PC-9 (cell line): ENCODE measurements around the gene OSBPL2. TPM values are rescaled to one million over a fixed set of nuclear protein-coding genes. Genes with fewer than 3 reads are reported as not detected.

Experiments
- BruUV-seq: library from RNA; stranded (reverse); fragments of 400-500 nt; replicated peaks from 2 replicates; lab custom pipeline; 2021; lab: Mats Ljungman, UMichigan
- CTCF ChIA-PET: fragments of 300-600 bp; sonication (Branson Sonifier 250); formaldehyde crosslinking; loops from one replicate; lab custom pipeline; 2022; ENCODE audit warnings: antibody characterized with exemption; lab: Charles Lee
- POLR2A ChIA-PET: fragments of 300-600 bp; sonication (Branson Sonifier 250); formaldehyde crosslinking; loops from one replicate; lab custom pipeline; 2022; ENCODE audit warnings: antibody characterized with exemption; ENCODE audit not compliant: unreplicated experiment; lab: Charles Lee
- DNase-seq, 2 experiments: peaks; one replicate each; pipeline versions ENCODE4 v3.0.0 to v3.0.0-alpha.2; 2015 to 2022; ENCODE audit warnings: mixed read lengths in 1 of 2
- H2AFZ ChIP-seq: fragments of 200-600 bp; sonication (generic); 2 replicates; pipeline ENCODE4 v1.8.1; 2017; ENCODE audit warnings: antibody characterized with exemption
- H3F3A ChIP-seq: fragments of 200-600 bp; sonication (generic); 2 replicates; pipeline ENCODE4 v1.8.1; 2017; ENCODE audit warnings: antibody characterized with exemption, mild to moderate bottlenecking, low read depth; ENCODE audit not compliant: insufficient read depth
- H3K27ac ChIP-seq: fragments of 200-600 bp; sonication (generic); 2 replicates; pipeline ENCODE4 v1.6.1; 2016; ENCODE audit warnings: mixed run types
- H3K27me3 ChIP-seq: fragments of 200-600 bp; sonication (generic); 2 replicates; pipeline ENCODE4 v1.6.1; 2016; ENCODE audit warnings: low read depth, mixed run types; ENCODE audit not compliant: insufficient read depth
- H3K36me3 ChIP-seq: fragments of 200-600 bp; sonication (generic); 2 replicates; pipeline ENCODE4 v1.6.1; 2016; ENCODE audit warnings: low read depth, mixed run types
- H3K4me1 ChIP-seq: fragments of 200-600 bp; sonication (generic); replicated peaks from 2 replicates; pipeline ENCODE4 v1.6.1; 2016; ENCODE audit warnings: mixed run types; ENCODE audit not compliant: insufficient read depth
- H3K4me2 ChIP-seq: fragments of 200-600 bp; sonication (generic); 2 replicates; pipeline ENCODE4 v1.6.1; 2017; ENCODE audit warnings: mixed run types
- H3K4me3 ChIP-seq: fragments of 200-600 bp; sonication (generic); 2 replicates; pipeline ENCODE4 v1.6.1; 2016; ENCODE audit warnings: mixed run types
- H3K79me2 ChIP-seq: fragments of 200-600 bp; sonication (generic); 2 replicates; pipeline ENCODE4 v1.6.1; 2017; ENCODE audit warnings: low read depth, mixed run types
- H3K9me2 ChIP-seq: fragments of 200-600 bp; sonication (generic); 2 replicates; pipeline ENCODE4 v1.8.1; 2017; ENCODE audit warnings: mild to moderate bottlenecking; ENCODE audit not compliant: insufficient read depth
- H3K9me3 ChIP-seq: fragments of 200-600 bp; sonication (generic); 2 replicates; pipeline ENCODE4 v1.8.1; 2016; ENCODE audit warnings: low read depth; ENCODE audit not compliant: insufficient read depth
- H4K20me1 ChIP-seq: fragments of 200-600 bp; sonication (generic); 2 replicates; pipeline ENCODE4 v1.8.1; 2017; ENCODE audit not compliant: insufficient read depth
- EZH2 ChIP-seq: fragments of 200-600 bp; sonication (generic); IDR thresholded peaks from 2 replicates; pipeline ENCODE4 v1.8.0; 2017; ENCODE audit warnings: antibody characterized with exemption, low read depth
- intact Hi-C: fragments of 100-400 bp; cut with micrococcal nuclease; formaldehyde crosslinking; loops from one replicate; pipeline ENCODE4 v1.10.0; 2022; ENCODE audit not compliant: unreplicated experiment
- total RNA-seq: library from RNA; stranded (reverse); gene quantifications from 2 replicates; pipeline ENCODE4 v1.2.3, GENCODE V29; 2021
- TF ChIP-seq, protein P1 (sequence below): fragments of 200-600 bp; sonication (generic); conservative IDR thresholded peaks from 2 replicates; pipeline ENCODE4 v1.6.1; 2017; ENCODE audit warnings: mixed run types, antibody characterized with exemption, mild to moderate bottlenecking, moderate library complexity

The OSBPL2 gene
- total RNA-seq, 1 experiment from 2014 or later, result 84.8 TPM

DNA sequence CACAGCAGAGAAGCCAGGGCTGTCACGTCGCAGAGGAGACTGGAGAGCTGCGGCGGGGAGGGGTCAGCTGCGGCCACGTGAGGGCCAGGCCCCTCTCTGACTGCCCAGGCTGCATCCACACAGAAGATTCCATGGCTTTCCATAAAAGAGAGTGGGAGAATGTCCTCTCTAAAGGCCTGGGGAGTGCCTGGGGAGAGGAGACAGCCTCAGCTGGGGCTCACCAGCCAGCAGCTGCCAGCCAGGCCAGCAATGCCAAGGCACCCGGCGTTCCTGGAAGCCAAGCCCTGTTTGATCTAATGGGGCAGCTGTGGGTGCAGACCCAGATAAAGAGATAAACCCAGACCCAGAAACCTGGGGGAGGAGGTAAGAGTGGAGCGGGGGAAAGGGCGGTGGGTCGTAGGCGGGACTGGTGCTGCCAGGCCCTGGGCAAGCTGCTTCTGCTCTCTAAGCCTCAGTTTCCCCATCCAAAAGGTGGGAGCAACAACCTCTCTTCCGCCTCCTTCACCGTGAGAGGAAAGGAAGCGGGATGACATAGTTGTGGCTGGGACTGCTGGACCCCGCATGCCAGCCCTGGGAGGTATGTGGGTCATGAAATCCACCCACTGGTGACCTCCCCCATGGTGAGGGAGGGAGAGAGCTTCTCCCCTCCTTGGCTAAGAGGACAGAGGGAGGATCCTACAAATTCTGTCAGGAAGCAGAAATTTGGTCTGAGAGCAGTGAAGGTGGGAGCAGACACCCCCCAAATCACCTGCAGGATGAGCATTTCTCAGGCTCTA lies 3.1 kb upstream of the OSBPL2 start:
- Histone ChIP-seq H3K9me3 (no peaks in the 10 kb centered on the region), H3K36me3 (no peaks in the 10 kb centered on the region; the same call in 1 of the 2 replicates), H3K4me3 (no peak overlapping the region), H3K4me2 (no peak overlapping the region), H3K9me2 (no peaks in the 10 kb centered on the region), H3K27me3 (no peaks in the 10 kb centered on the region), H3K79me2 (peaks cover 15% of the 10 kb centered on the region), H3K4me1 (peaks cover 38% of the 10 kb centered on the region), H3K27ac (no peak overlapping the region), H3F3A (peaks cover 8% of the 10 kb centered on the region), H2AFZ (no peak overlapping the region), H4K20me1 (peaks cover 13% of the 10 kb centered on the region)
- CTCF ChIA-PET, result interaction anchor here (0.6 kb wide), 1 partner anchor 82 kb away, joined by 4 read pairs; no protein-coding TSS in a partner anchor
- no TSS peak for BruUV-seq
- TF ChIP-seq EZH2, result no peak
- TF ChIP-seq, protein P1, sequence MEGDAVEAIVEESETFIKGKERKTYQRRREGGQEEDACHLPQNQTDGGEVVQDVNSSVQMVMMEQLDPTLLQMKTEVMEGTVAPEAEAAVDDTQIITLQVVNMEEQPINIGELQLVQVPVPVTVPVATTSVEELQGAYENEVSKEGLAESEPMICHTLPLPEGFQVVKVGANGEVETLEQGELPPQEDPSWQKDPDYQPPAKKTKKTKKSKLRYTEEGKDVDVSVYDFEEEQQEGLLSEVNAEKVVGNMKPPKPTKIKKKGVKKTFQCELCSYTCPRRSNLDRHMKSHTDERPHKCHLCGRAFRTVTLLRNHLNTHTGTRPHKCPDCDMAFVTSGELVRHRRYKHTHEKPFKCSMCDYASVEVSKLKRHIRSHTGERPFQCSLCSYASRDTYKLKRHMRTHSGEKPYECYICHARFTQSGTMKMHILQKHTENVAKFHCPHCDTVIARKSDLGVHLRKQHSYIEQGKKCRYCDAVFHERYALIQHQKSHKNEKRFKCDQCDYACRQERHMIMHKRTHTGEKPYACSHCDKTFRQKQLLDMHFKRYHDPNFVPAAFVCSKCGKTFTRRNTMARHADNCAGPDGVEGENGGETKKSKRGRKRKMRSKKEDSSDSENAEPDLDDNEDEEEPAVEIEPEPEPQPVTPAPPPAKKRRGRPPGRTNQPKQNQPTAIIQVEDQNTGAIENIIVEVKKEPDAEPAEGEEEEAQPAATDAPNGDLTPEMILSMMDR, result no peak
- POLR2A ChIA-PET, result no interaction called here
- no peak for DNase-seq
- intact Hi-C loops, result no loop called here

DNA sequence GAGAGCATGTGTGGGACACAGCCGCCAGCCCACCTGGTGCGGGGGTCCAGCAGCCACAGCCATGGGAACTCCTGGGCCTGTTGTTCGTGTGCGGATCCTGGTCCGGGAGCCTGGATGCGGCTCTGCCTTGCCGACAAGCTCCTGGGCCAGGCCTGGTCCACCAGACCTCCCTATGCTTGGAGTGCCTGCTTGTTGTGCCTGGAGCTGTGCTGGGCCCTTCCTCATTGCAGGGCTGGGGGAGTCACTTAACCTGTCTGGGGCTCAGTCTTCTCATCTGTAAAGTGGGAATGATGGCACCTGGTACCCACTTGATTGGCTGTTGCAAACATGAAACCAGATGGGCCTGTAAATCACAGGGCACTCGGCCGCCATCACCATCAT lies 2.6 kb upstream of the OSBPL2 start:
- intact Hi-C loops, result no loop called here
- Histone ChIP-seq H4K20me1 (peaks cover 19% of the 10 kb centered on the region), H3K4me2 (no peak overlapping the region), H3K4me3 (no peak overlapping the region), H3K4me1 (peaks cover 44% of the 10 kb centered on the region), H3K79me2 (peaks cover 21% of the 10 kb centered on the region), H2AFZ (no peak overlapping the region), H3K36me3 (peaks cover 6% of the 10 kb centered on the region), H3F3A (peaks cover 10% of the 10 kb centered on the region), H3K27ac (no peak overlapping the region), H3K27me3 (no peaks in the 10 kb centered on the region), H3K9me2 (no peaks in the 10 kb centered on the region), H3K9me3 (no peaks in the 10 kb centered on the region)
- POLR2A ChIA-PET, result no interaction called here
- BruUV-seq, result no TSS peak
- TF ChIP-seq, protein P1, result no peak
- no peak for TF ChIP-seq EZH2
- CTCF ChIA-PET, result no interaction called here
- DNase-seq, result no peak

DNA sequence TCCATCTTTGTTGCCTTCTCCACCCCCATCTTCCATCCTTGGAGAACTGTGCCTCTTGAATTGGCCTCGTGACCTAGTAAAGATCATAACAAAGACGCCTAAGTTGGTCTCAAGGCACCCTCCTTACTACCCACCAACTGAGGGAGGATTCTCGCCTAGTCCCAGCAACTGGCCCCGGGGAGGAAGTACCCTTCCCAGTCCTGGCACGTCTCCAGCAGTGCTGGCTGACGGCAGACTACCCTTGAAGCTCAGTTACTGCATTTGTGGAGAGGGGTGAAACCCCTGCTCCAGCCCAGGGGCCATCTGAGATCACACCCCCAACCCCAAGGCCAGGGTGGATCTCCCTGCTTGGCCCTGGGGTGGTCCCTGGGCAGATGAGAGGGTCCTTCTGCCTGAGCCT lies 2.1 kb upstream of the OSBPL2 start:
- H3K36me3 ChIP-seq, result peaks cover 10% of the 10 kb centered on the region
- TF ChIP-seq, protein P1, result no peak
- TF ChIP-seq EZH2, result no peak
- no peak overlapping the region for H3K4me2 ChIP-seq
- no peaks in the 10 kb centered on the region for H3K9me2 ChIP-seq
- peaks cover 23% of the 10 kb centered on the region for H4K20me1 ChIP-seq
- H3K27me3 ChIP-seq, result no peaks in the 10 kb centered on the region
- no peak overlapping the region for H2AFZ ChIP-seq
- ChIA-PET CTCF (no interaction called here), POLR2A (no interaction called here)
- no peaks in the 10 kb centered on the region for H3K9me3 ChIP-seq
- no peak for DNase-seq
- peaks cover 26% of the 10 kb centered on the region for H3K79me2 ChIP-seq
- intact Hi-C loops, result no loop called here
- H3K4me3 ChIP-seq, result no peak overlapping the region
- BruUV-seq, result no TSS peak
- peaks cover 14% of the 10 kb centered on the region for H3F3A ChIP-seq
- H3K27ac ChIP-seq, result no peak overlapping the region
- H3K4me1 ChIP-seq, result peaks cover 44% of the 10 kb centered on the region
